H1 (cell line): Measurements from ENCODE around the gene CCNL2. TPM values are rescaled to one million over a fixed set of nuclear protein-coding genes. Genes with fewer than 3 reads are reported as not detected.

ENCODE experiments used
- ATF3 ChIP-seq: IDR thresholded peaks from 2 replicates; pipeline ENCODE4 v1.6.1; 2011; ENCODE audit warnings: low read depth, mild to moderate bottlenecking, low read length; ENCODE audit not compliant: insufficient read depth
- CEBPB ChIP-seq: IDR thresholded peaks from 2 replicates; pipeline ENCODE4 v1.6.1; 2012; ENCODE audit warnings: low read depth, low read length
- CHD1 ChIP-seq: IDR thresholded peaks from 2 replicates; pipeline ENCODE4 v1.6.1; 2012; ENCODE audit warnings: low read depth, low read length, improper control_type of control experiment
- CTBP2 ChIP-seq: IDR thresholded peaks from 2 replicates; pipeline ENCODE4 v1.7.0; 2011; ENCODE audit warnings: borderline replicate concordance, mild to moderate bottlenecking, moderate library complexity, mixed read lengths, low read length; ENCODE audit not compliant: insufficient read depth, insufficient read length
- GTF2F1 ChIP-seq: IDR thresholded peaks from 2 replicates; pipeline ENCODE4 v1.6.1; 2012; ENCODE audit warnings: low read depth, low read length, improper control_type of control experiment, borderline replicate concordance
- HDAC2 ChIP-seq, 2 experiments: fragments of 300-600 bp in 1 of 2; sonication (generic) in 1 of 2; IDR thresholded peaks; 2 replicates each; pipeline ENCODE4 v1.6.1; 2011 to 2012; ENCODE audit warnings: low read depth in 2 of 2, low read length in 2 of 2, mild to moderate bottlenecking in 2 of 2, moderate library complexity in 2 of 2, borderline replicate concordance in 1 of 2, inconsistent platforms in 1 of 2
- MAFK ChIP-seq: IDR thresholded peaks from 2 replicates; pipeline ENCODE4 v1.6.1; 2012; ENCODE audit warnings: low read depth, mild to moderate bottlenecking, improper control_type of control experiment, low read length
- NRF1 ChIP-seq: IDR thresholded peaks from 2 replicates; pipeline ENCODE4 v1.6.1; 2011; ENCODE audit warnings: mild to moderate bottlenecking, low read depth, low read length, improper control_type of control experiment
- POLR2A ChIP-seq, 2 experiments: IDR thresholded peaks; 1 replicate in 1 of 2; 2 replicates in 1 of 2; pipeline ENCODE4 v1.6.1; 2011; ENCODE audit warnings: low read depth in 2 of 2, low read length in 2 of 2, mild to moderate bottlenecking in 2 of 2; ENCODE audit errors: control extremely low read depth in 1 of 2
- SIN3A ChIP-seq, 2 experiments: IDR thresholded peaks in 1 of 2; conservative IDR thresholded peaks in 1 of 2; 2 replicates each; pipeline ENCODE4 v1.6.1; 2011 to 2012; ENCODE audit warnings: low read length in 2 of 2, improper control_type of control experiment in 1 of 2, low read depth in 1 of 2, mild to moderate bottlenecking in 1 of 2
- SP1 ChIP-seq: IDR thresholded peaks from 2 replicates; pipeline ENCODE4 v1.6.1; 2011; ENCODE audit warnings: low read depth, low read length
- SP2 ChIP-seq: IDR thresholded peaks from 2 replicates; pipeline ENCODE4 v1.6.1; 2012; ENCODE audit warnings: mild to moderate bottlenecking, low read length, inconsistent platforms
- SRF ChIP-seq: IDR thresholded peaks from 2 replicates; pipeline ENCODE4 v1.6.1; 2011; ENCODE audit warnings: mild to moderate bottlenecking, low read depth, low read length, moderate library complexity
- SUZ12 ChIP-seq: fragments of 200-600 bp; sonication (generic); IDR thresholded peaks from 2 replicates; pipeline ENCODE4 v1.6.1; 2012; ENCODE audit warnings: mild to moderate bottlenecking, inconsistent platforms, low read length, moderate library complexity, mixed read lengths
- TBP ChIP-seq: IDR thresholded peaks from 2 replicates; pipeline ENCODE4 v1.6.1; 2011; ENCODE audit warnings: low read depth, low read length, improper control_type of control experiment
- USF2 ChIP-seq: IDR thresholded peaks from 2 replicates; pipeline ENCODE4 v1.6.1; 2011; ENCODE audit warnings: low read length, improper control_type of control experiment
- YY1 ChIP-seq: IDR thresholded peaks from 2 replicates; pipeline ENCODE4 v1.6.1; 2011; ENCODE audit warnings: low read depth, mild to moderate bottlenecking, low read length
- polyA plus RNA-seq, 7 experiments: library from polyadenylated mRNA; depleted of rRNA in 3 of 7; stranded (reverse) in 5 of 7; unstranded in 2 of 7; fragments of >200 nt in 5 of 7; fragments of 200-250 nt in 2 of 7; gene quantifications; 1 replicate in 5 of 7; 2 replicates in 1 of 7; 4 replicates in 1 of 7; pipeline versions ENCODE4 v1.2.1 to v1.2.3, GENCODE V29; 2011 to 2013; ENCODE audit warnings: missing spikeins in 2 of 7, mixed read lengths in 2 of 7
- total RNA-seq: library from RNA; stranded (reverse); fragmentation: NEBNext Ultra II Directional; extraction: Animal tissue kit (Norgen Biotek cat#: 25700); gene quantifications from 2 replicates; pipeline ENCODE4 v1.2.1, GENCODE V29; 2021

The CCNL2 gene
- total and polyA plus RNA-seq, 2 of the 8 experiments (the other 6 are each of a cell fraction or from before 2014, with no cell fraction given), result 79.8 to 120 TPM

GRCh38 chr1:1422465-1423244 is 23.5 kb upstream of the CCNL2 start (continued):
- no peak for TF ChIP-seq MAFK
- no peak for TF ChIP-seq GTF2F1
- TF ChIP-seq USF2, result no peak
- TF ChIP-seq SRF, result no peak
- TF ChIP-seq YY1, result peak; percentile 86
- TF ChIP-seq POLR2A (IDR thresholded peaks at IDR 0.05; ENCODE audit: control extremely low read depth in 1 of 2, low read depth in 2 of 2, low read length in 2 of 2), result no peak
- TF ChIP-seq ATF3, result no peak
- TF ChIP-seq CEBPB, result no peak
- no peak for TF ChIP-seq CHD1
- TF ChIP-seq SIN3A (conservative IDR thresholded peaks at IDR 0.05 in 1 of 2, IDR thresholded peaks at IDR 0.05 in 1 of 2; ENCODE audit: low read depth in 1 of 2, low read length in 2 of 2), result no peak
- no peak for TF ChIP-seq SUZ12
- TF ChIP-seq NRF1, result no peak
- TF ChIP-seq HDAC2 (IDR thresholded peaks at IDR 0.05; ENCODE audit: borderline replicate concordance in 1 of 2, low read depth in 2 of 2, low read length in 2 of 2), result no peak
- TF ChIP-seq SP1, result peak; percentile 53; the same call in 1 of the 2 replicates
- no peak for TF ChIP-seq TBP
- no peak for TF ChIP-seq SP2
- no peak for TF ChIP-seq CTBP2
